HCT116 (cell line): Measurements from ENCODE around the gene AP2A1. TPM values are rescaled to one million over a fixed set of nuclear protein-coding genes. Genes with fewer than 3 reads are reported as not detected.

ENCODE experiments used
- ATAC-seq: fragments of 200-7000 bp; cut with Tn5 transposase; 2 replicates; pipeline ENCODE4 v1.9.1; 2020; ENCODE audit warnings: mild to moderate bottlenecking, moderate library complexity
- BruUV-seq: library from RNA; stranded (reverse); fragments of 400-500 nt; replicated peaks from 2 replicates; lab custom pipeline; 2021; lab: Mats Ljungman, UMichigan
- CTCF ChIA-PET: fragments of 300-600 bp; sonication (Branson Sonifier 250); formaldehyde crosslinking; loops from one replicate; lab custom pipeline; 2021; ENCODE audit warnings: antibody characterized with exemption; lab: Charles Lee
- POLR2A ChIA-PET: fragments of 300-600, 350-600 bp; sonication (Branson Sonifier 250); formaldehyde crosslinking; loops from one replicate; lab custom pipeline; 2021; ENCODE audit warnings: antibody characterized with exemption; lab: Charles Lee
- RAD21 ChIA-PET, 2 experiments: fragments of 300-600 bp; sonication (Branson Sonifier 250); formaldehyde crosslinking; loops; one replicate each; lab custom pipeline; 2023; ENCODE audit warnings: low total read pairs in 2 of 2; ENCODE audit not compliant: uncharacterized antibody in 2 of 2, unreplicated experiment in 2 of 2, low non-redundant PET in 1 of 2; lab: Charles Lee
- DNase-seq: peaks from one replicate; pipeline ENCODE4 v3.0.0-alpha.2; 2010; ENCODE audit warnings: low read depth, low spot score
- H2AFZ ChIP-seq: fragments of 200-600 bp; shearing (Covaris generic), sonication (generic); 2 replicates; pipeline ENCODE4 v1.6.1; 2017; ENCODE audit warnings: low read depth, mixed run types, mixed read lengths, antibody characterized with exemption, low read length; ENCODE audit not compliant: poor library complexity, severe bottlenecking
- H3K27ac ChIP-seq: 2 replicates; pipeline ENCODE4 v1.5.1; 2012; ENCODE audit warnings: low read depth, low read length
- H3K27me3 ChIP-seq: fragments of 200-600 bp; sonication (generic); 2 replicates; pipeline ENCODE4 v1.6.1; 2016; ENCODE audit warnings: mixed run types, low read length, mixed read lengths; ENCODE audit not compliant: insufficient read depth
- H3K36me3 ChIP-seq, 2 experiments: fragments of 200-500 bp in 1 of 2; fragments of 200-600 bp in 1 of 2; sonication (Bioruptor generic) in 1 of 2; sonication (generic) in 1 of 2; 2 replicates each; pipeline versions ENCODE4 v1.5.1 to v1.6.1; 2014 to 2016; ENCODE audit warnings: low read length in 2 of 2, inconsistent platforms in 1 of 2, mixed read lengths in 1 of 2, mixed run types in 1 of 2; ENCODE audit not compliant: insufficient read depth in 2 of 2, control insufficient read depth in 1 of 2
- H3K4me1 ChIP-seq, 2 experiments: fragments of 200-600 bp in 1 of 2; sonication (generic) in 1 of 2; 2 replicates each; pipeline versions ENCODE4 v1.5.1 to v1.6.1; 2012 to 2017; ENCODE audit warnings: low read length in 2 of 2, inconsistent platforms in 1 of 2, mild to moderate bottlenecking in 1 of 2, mixed read lengths in 1 of 2, mixed run types in 1 of 2, moderate library complexity in 1 of 2; ENCODE audit not compliant: insufficient read depth in 2 of 2, control insufficient read depth in 1 of 2
- H3K4me2 ChIP-seq: fragments of 200-600 bp; sonication (generic); 2 replicates; pipeline ENCODE4 v1.6.1; 2017; ENCODE audit warnings: mixed run types, low read length, mixed read lengths
- H3K4me3 ChIP-seq, 2 experiments: fragments of 200-600 bp in 1 of 2; sonication (generic) in 1 of 2; replicated peaks in 1 of 2; 2 replicates each; pipeline ENCODE4 v1.5.1; 2011 to 2016; ENCODE audit warnings: low read length in 2 of 2, control low read depth in 1 of 2, low read depth in 1 of 2, mild to moderate bottlenecking in 1 of 2, mixed read lengths in 1 of 2, mixed run types in 1 of 2
- H3K79me2 ChIP-seq: fragments of 200-600 bp; sonication (generic); 2 replicates; pipeline ENCODE4 v1.6.1; 2017; ENCODE audit warnings: mild to moderate bottlenecking, mixed run types, low read length, moderate library complexity, mixed read lengths; ENCODE audit not compliant: insufficient read depth
- H3K9ac ChIP-seq: fragments of 200-600 bp; sonication (generic); 2 replicates; pipeline ENCODE4 v1.6.1; 2016; ENCODE audit warnings: low read length, mixed read lengths
- H3K9me2 ChIP-seq: fragments of 200-600 bp; sonication (generic), shearing (Covaris generic); 2 replicates; pipeline ENCODE4 v1.6.1; 2017; ENCODE audit warnings: mixed run types, mild to moderate bottlenecking, moderate library complexity; ENCODE audit not compliant: insufficient read depth
- H3K9me3 ChIP-seq, 2 experiments: fragments of 200-500 bp in 1 of 2; fragments of 200-600 bp in 1 of 2; sonication (Bioruptor generic) in 1 of 2; sonication (generic) in 1 of 2; 2 replicates each; pipeline ENCODE4 v1.6.1; 2014 to 2017; ENCODE audit warnings: low read length in 2 of 2, mixed read lengths in 2 of 2, inconsistent platforms in 1 of 2, low read depth in 1 of 2, mild to moderate bottlenecking in 1 of 2, mixed run types in 1 of 2, moderate library complexity in 1 of 2; ENCODE audit not compliant: control insufficient read depth in 1 of 2, insufficient read depth in 1 of 2
- H4K20me1 ChIP-seq: fragments of 200-600 bp; sonication (generic), shearing (Covaris generic); 2 replicates; pipeline ENCODE4 v1.6.1; 2017; ENCODE audit warnings: mixed run types, mild to moderate bottlenecking, moderate library complexity; ENCODE audit not compliant: insufficient read depth
- CBX3 ChIP-seq: IDR thresholded peaks from 2 replicates; pipeline ENCODE4 v1.6.1; 2012; ENCODE audit warnings: low read depth
- CEBPB ChIP-seq: IDR thresholded peaks from 2 replicates; pipeline ENCODE4 v1.6.1; 2012; ENCODE audit warnings: low read depth
- EGR1 ChIP-seq: IDR thresholded peaks from 2 replicates; pipeline ENCODE4 v1.6.1; 2012; ENCODE audit warnings: low read depth
- ELF1 ChIP-seq: IDR thresholded peaks from 2 replicates; pipeline ENCODE4 v1.6.1; 2012; ENCODE audit warnings: low read depth, borderline replicate concordance
- FOSL1 ChIP-seq: IDR thresholded peaks from 2 replicates; pipeline ENCODE4 v1.6.1; 2012; ENCODE audit warnings: low read depth
- JUND ChIP-seq: IDR thresholded peaks from 2 replicates; pipeline ENCODE4 v1.6.1; 2012
- POLR2A ChIP-seq: IDR thresholded peaks from 2 replicates; pipeline ENCODE4 v1.7.0; 2011; ENCODE audit warnings: borderline replicate concordance; ENCODE audit not compliant: insufficient read depth, insufficient read length; ENCODE audit errors: extremely low read depth
- POLR2AphosphoS5 ChIP-seq: IDR thresholded peaks from 2 replicates; pipeline ENCODE4 v1.6.1; 2011; ENCODE audit warnings: mild to moderate bottlenecking, low read depth, low read length, moderate library complexity
- RAD21 ChIP-seq: IDR thresholded peaks from 2 replicates; pipeline ENCODE4 v1.6.1; 2012; ENCODE audit warnings: low read depth, mild to moderate bottlenecking
- SIN3A ChIP-seq: IDR thresholded peaks from 2 replicates; pipeline ENCODE4 v1.6.1; 2012; ENCODE audit warnings: low read depth
- SP1 ChIP-seq: IDR thresholded peaks from 2 replicates; pipeline ENCODE4 v1.6.1; 2012; ENCODE audit warnings: low read depth
- SRF ChIP-seq: IDR thresholded peaks from 2 replicates; pipeline ENCODE4 v1.6.1; 2012; ENCODE audit warnings: low read depth
- TCF7L2 ChIP-seq: IDR thresholded peaks from 2 replicates; pipeline ENCODE4 v1.7.0; 2011; ENCODE audit warnings: borderline replicate concordance, inconsistent platforms; ENCODE audit not compliant: insufficient read depth, insufficient read length; ENCODE audit errors: extremely low read depth
- YY1 ChIP-seq: IDR thresholded peaks from 2 replicates; pipeline ENCODE4 v1.6.1; 2011; ENCODE audit warnings: low read length, low read depth, moderate library complexity, mild to moderate bottlenecking; ENCODE audit not compliant: insufficient replicate concordance; ENCODE audit errors: extremely low read depth
- ZFX ChIP-seq: fragments of 450-650 bp; IDR thresholded peaks from 2 replicates; pipeline ENCODE4 v1.6.1; 2017
- intact Hi-C: fragments of 100-400 bp; cut with micrococcal nuclease; formaldehyde crosslinking; loops from 2 replicates; pipeline ENCODE4 v1.10.0; 2022
- total RNA-seq: library from RNA; stranded (reverse); gene quantifications from one replicate; pipeline ENCODE4 v1.2.1, GENCODE V29; 2021; ENCODE audit not compliant: unreplicated experiment
- TF ChIP-seq, protein P1 (sequence below): IDR thresholded peaks from 2 replicates; pipeline ENCODE4 v1.6.1; 2011; ENCODE audit warnings: mild to moderate bottlenecking, low read length, moderate library complexity; ENCODE audit not compliant: insufficient replicate concordance; ENCODE audit errors: extremely low read depth

AP2A1 gene
- total RNA-seq, 1 experiment from 2014 or later, result 102 TPM

DNA sequence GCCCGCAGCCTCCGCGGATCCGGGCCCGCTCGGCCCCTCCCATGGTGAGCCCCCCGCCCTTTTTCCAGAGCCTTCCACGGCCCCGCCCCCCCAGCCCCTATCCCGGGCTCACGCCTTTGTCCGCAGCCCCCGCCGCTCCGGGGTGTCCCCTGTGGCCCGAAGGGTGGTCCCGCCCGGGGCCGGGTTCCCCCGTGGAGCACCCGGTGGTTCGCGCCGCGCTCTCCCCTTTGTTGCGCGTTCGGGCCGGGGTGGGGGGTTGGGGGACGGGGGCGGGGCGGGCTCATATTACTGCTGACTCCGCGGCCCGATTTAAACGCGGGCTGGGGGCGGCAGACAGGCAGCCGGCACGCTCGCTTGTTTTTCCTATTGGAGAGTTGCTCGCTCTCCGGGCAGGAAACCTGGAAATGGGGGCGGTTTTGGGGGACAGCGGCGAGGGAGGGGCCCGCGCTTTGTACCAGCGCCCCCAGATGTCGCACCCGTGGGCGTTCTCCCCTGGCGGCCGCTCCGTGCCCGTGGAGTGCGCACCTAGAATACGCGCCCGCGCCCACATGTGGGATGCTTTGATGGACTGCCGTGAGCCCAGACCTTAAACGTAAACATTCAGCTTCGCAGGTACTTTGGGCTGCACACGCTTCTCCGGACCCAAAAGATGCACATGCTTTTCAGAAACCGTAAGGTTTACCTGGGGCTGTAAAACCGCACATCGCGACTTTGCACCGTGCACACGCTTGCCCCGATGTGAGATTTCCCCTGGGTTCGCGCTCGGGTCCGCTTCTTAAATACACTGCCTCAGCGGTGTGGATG, 84.9 kb downstream of the AP2A1 start:
- ATAC-seq, result peak; percentile 7
- Histone ChIP-seq H3K79me2 (peaks cover 44% of the 10 kb centered on the region), H3K9me3 (no peaks in the 10 kb centered on the region), H3K4me2 (peak overlapping the region; percentile 98), H2AFZ (no peak overlapping the region), H3K4me3 (peak overlapping the region; percentile 85 to 90), H3K27ac (peak overlapping the region; percentile 91), H4K20me1 (no peaks in the 10 kb centered on the region), H3K36me3 (peaks cover 4 to 5% of the 10 kb centered on the region in 2 experiments; a peak in 3 of 4 replicates), H3K4me1 (peaks cover 34 to 42% of the 10 kb centered on the region in 2 experiments), H3K9me2 (no peaks in the 10 kb centered on the region), H3K9ac (peak overlapping the region; percentile 97), H3K27me3 (no peaks in the 10 kb centered on the region)
- CTCF ChIA-PET, result interaction anchor here (1.5 kb wide), 1 partner anchor 12 kb away, joined by 3 read pairs; no protein-coding TSS in a partner anchor
- no peak for DNase-seq
- BruUV-seq, result no TSS peak
- RAD21 ChIA-PET, result no interaction called here
- POLR2A ChIA-PET, result interaction anchor here (2.3 kb wide), 1 partner anchor 175 kb away, joined by 7 read pairs; the partner anchor contains the start of gene PRMT1
- intact Hi-C loops, result no loop called here
- no peak for TF ChIP-seq RAD21
- TF ChIP-seq EGR1, result peak; percentile 42; the same call in 1 of the 2 replicates

DNA sequence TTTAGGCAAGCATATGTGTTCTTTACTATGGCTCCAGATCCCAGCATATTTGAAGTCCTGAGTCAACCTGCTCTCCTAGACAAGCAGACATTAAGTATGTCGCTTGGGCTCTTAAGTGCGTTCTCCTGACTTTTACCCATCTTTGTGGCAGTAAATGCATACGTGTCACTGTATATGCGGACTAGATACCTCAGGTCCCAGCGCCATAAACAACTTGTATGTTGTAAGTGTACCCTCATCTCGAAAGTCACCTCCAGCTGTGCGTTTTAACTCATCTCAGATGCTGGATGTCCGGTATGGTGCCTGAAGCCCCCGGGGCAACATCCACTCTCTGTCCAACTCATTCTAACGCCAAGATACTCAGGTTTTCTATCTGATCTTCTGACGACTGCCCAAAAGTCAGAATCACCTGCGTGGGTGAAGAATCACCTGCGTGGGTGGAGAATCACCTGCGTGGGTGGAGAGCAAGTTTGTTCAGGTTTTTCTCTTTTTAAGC, 85.9 kb downstream of the AP2A1 start:
- peak overlapping the region; percentile 91 for H3K27ac ChIP-seq
- no peaks in the 10 kb centered on the region for H3K27me3 ChIP-seq
- H3K4me2 ChIP-seq, result peak overlapping the region; percentile 98
- CTCF ChIA-PET, result no interaction called here
- H4K20me1 ChIP-seq, result no peaks in the 10 kb centered on the region
- TF ChIP-seq POLR2AphosphoS5, result no peak
- no peak for TF ChIP-seq YY1
- no peak for TF ChIP-seq ZFX
- no peak for TF ChIP-seq JUND
- no peak for TF ChIP-seq CEBPB
- no peak for TF ChIP-seq SP1
- TF ChIP-seq, protein P1, sequence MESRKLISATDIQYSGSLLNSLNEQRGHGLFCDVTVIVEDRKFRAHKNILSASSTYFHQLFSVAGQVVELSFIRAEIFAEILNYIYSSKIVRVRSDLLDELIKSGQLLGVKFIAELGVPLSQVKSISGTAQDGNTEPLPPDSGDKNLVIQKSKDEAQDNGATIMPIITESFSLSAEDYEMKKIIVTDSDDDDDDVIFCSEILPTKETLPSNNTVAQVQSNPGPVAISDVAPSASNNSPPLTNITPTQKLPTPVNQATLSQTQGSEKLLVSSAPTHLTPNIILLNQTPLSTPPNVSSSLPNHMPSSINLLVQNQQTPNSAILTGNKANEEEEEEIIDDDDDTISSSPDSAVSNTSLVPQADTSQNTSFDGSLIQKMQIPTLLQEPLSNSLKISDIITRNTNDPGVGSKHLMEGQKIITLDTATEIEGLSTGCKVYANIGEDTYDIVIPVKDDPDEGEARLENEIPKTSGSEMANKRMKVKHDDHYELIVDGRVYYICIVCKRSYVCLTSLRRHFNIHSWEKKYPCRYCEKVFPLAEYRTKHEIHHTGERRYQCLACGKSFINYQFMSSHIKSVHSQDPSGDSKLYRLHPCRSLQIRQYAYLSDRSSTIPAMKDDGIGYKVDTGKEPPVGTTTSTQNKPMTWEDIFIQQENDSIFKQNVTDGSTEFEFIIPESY, result no peak
- no peak for TF ChIP-seq POLR2A
- TF ChIP-seq FOSL1, result no peak
- TF ChIP-seq SRF, result no peak
- no peak for TF ChIP-seq CBX3
- no peak for TF ChIP-seq TCF7L2
- TF ChIP-seq SIN3A, result no peak
- TF ChIP-seq ELF1, result no peak
- TF ChIP-seq, all 23 proteins: peak for 0
- Histone ChIP-seq H3K79me2 (peaks cover 44% of the 10 kb centered on the region), H2AFZ (no peak overlapping the region), H3K4me3 (peak overlapping the region; percentile 85 to 90), H3K36me3 (peaks cover 5 to 6% of the 10 kb centered on the region in 2 experiments; a peak in 3 of 4 replicates), H3K9me3 (no peaks in the 10 kb centered on the region), H3K4me1 (peaks cover 32 to 40% of the 10 kb centered on the region in 2 experiments), H3K9me2 (no peaks in the 10 kb centered on the region), H3K9ac (peak overlapping the region; percentile 97; the same call in 1 of the 2 replicates)
- intact Hi-C loops, result no loop called here
- DNase-seq, result no peak
- ChIA-PET RAD21 (no interaction called here), POLR2A (no interaction called here)
- ATAC-seq, result no peak
- BruUV-seq, result TSS peak; percentile 72
